Kidney capillary endothelial cell (primary cell): Measurements from ENCODE around the gene CCL13.

Experiments
- DNase-seq: peaks from one replicate; pipeline ENCODE4 v3.0.0-alpha.2; 2018; ENCODE audit warnings: low spot score

CCL13 gene

DNA sequence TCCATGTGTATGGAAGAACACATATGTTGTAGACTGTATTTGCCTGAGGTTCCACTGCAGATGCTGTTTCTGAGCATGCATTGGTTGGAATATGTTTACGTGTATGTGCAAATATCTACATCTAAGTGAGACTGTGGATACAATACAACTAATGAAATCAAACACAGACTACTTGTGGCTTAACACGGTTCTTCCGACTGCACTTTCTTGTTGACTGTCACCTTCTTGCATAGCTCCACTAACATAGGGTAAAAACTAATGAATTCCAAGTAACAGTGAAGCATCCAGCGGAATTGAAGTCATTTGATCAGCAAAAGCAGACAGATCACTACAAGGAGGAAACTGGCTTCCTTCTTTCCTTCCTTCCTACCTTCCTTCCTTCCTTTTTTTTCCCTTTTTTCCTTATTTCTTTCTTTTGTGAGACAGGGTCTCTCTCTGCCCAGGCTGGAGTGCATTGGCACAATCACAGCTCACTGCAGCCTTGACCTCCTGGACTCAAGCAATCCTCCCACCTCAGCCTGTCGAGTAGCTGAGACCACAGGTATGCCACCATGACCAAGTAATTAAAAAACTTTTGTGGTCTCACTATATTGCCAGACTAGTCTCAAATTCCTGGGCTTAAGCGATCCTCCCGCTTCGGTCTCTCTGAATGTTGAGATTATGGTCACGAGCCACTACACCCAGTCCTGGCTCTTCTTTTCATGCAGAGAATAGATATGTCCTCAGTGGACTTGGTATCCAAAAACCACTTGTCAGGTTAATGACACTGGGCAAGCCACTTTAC lies 28.7 kb downstream of the CCL13 start:
- no peak for DNase-seq

GRCh38 chr17:34386343-34386696 lies 30.0 kb downstream of the CCL13 start:
- no peak for DNase-seq

- peak; percentile 21 for DNase-seq
Observed at GRCh38 chr17:34386697-34387550, 30.6 kb downstream of the CCL13 start.

- no peak for DNase-seq
Observed at GRCh38 chr17:34387566-34387965, 31.3 kb downstream of the CCL13 start.

DNA sequence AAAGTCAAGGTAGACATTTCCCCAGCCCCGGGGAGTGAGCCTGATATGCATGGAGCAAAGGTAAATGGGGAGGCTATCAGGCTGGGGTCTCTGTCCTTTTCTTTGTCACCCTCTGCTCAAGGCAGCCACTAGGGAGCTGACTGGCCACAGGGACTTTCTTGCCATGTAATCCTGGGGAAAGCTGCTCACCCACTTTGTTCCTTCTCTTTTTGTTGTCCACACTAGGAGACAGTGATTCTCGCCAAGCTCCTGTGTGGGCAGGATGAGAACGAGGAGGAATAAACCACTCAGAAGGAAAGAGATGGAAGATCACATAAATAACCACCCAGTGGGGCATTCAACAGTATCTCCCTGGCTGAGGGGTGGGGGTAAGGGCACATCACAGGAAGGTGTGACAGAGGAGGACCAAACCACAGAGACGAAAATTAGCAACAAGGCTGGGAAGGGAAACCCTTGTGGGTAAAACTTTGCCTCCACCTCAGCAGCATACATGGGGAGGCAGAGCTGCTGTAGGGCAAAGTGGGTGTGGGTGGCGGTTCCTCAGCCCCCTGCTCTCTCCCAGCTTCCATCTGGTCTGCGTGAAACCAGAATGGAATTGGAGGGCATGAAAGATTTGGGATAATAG lies 33.0 kb downstream of the CCL13 start:
- no peak for DNase-seq

DNA sequence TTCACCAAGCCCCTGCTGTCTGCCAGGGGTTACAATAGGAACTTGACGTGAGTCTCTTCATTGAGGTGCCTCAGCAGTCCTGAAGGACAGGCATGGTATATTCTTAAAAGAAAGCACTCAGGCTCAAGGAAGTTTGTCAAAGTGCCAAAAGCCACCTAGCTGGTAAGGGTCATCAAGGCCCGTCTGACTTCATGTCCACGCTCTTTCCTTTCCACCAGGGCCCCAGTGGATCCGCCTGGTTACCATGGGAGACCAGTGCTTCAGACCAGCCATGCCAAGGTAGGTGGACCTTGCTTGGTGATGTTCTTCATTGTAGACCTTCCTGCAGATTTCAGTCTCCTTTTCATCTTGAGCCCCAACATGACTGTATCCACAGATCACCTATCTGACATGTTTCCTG lies 34.4 kb downstream of the CCL13 start:
- DNase-seq, result no peak

DNA sequence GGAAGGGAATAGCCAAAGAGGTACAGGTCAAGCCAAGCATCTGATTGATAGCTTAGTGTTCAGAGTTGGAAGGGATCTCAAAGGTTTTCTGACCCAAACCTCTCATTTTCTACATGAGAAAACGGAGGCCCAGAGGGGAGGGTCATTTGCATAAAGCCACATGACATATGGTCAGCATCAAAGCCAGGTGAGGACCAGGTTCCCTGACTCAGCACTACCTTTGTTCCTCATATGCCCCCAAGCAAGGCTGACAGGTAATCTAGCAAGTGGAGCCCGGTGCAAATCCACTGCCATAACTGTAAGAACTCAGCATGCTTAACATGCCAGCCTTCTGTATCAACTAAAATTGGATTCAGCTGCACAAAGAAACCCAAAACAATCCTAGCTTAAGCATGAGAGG lies 35.0 kb downstream of the CCL13 start:
- DNase-seq, result no peak

DNA sequence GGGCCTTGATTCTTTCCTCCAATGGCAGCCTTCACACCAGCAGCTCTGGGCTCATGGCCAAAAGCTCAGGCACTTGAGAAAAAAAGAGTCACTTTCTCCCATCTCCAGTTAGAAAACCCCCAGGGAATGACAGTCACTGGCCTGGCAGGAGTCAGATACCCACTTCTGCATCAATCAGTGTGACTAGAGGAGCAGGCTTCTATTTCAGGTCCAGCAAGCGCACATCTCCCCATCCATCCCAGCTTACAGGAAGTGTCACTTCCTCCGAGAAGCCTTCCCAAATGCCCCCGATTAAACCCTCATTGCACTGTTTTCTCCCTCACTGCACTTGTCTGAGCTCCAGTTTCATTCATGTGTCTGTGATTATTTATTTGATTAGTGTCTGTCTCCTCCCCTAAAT lies 37.1 kb downstream of the CCL13 start:
- DNase-seq, result no peak

GRCh38 chr17:34397265-34397664 lies 41.0 kb downstream of the CCL13 start:
- DNase-seq, result no peak

DNA sequence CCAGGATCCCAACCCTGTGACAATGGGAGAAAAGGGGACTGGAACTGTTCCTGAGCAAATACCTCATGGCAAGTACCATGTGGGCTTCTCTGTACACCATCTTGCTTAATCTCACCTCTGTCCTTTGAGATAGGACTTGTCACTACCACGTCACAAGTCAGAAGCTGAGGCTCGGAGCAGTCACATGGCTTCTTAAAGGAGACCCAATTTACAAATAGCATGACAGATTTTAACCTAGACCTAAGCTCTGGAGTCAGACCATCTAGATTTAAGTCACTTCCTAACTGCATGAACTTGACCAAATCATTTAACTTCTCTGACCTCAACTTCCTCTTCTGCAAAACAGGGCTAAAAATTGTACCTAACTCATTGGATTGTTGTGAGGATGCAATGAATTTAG lies 42.7 kb downstream of the CCL13 start:
- no peak for DNase-seq

- no peak for DNase-seq
Observed at GRCh38 chr17:34399725-34400124, 43.4 kb downstream of the CCL13 start.

- no peak for DNase-seq
Observed at GRCh38 chr17:34400301-34400931, 44.1 kb downstream of the CCL13 start.

DNA sequence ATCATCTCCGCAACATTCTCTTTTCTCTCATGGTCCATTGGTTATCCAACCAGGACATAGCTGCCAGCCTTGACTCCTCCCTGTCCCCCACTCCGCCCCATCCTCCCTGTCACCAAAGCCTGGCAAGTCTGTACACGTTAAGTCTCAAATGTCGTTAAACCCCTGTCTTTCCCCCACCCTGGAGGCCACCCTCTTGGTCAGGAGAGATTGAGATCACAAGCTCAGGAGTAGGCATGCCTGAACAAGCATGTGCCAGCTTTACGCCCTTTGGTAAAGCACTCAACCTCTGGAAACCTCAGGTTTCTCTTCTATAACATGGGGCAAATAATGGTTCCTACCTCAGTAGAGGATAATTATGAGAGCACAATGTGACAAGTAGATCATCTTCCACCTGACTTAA lies 44.9 kb downstream of the CCL13 start:
- no peak for DNase-seq

- DNase-seq, result no peak
Observed at GRCh38 chr17:34403006-34403405, 46.7 kb downstream of the CCL13 start.

- no peak for DNase-seq
Observed at GRCh38 chr17:34406226-34406625, 49.9 kb downstream of the CCL13 start.
